Panc1 (cell line): ENCODE data around the gene MTHFD1L. TPM values are rescaled to one million over a fixed set of nuclear protein-coding genes. Genes with fewer than 3 reads are reported as not detected.

Experiments used
- ATAC-seq: fragments of 200-7000 bp; cut with Tn5 transposase; 2 replicates; pipeline ENCODE4 v1.9.1; 2020; ENCODE audit warnings: mild to moderate bottlenecking, moderate library complexity
- BruUV-seq: library from RNA; stranded (reverse); fragments of 400-500 nt; replicated peaks from 2 replicates; lab custom pipeline; 2021; lab: Mats Ljungman, UMichigan
- CTCF ChIA-PET: fragments of 300-600 bp; sonication (Branson Sonifier 250); formaldehyde crosslinking; loops from one replicate; lab custom pipeline; 2022; ENCODE audit warnings: antibody characterized with exemption; lab: Charles Lee
- POLR2A ChIA-PET: fragments of 300-600 bp; sonication (Branson Sonifier 250); formaldehyde crosslinking; loops from one replicate; lab custom pipeline; 2022; ENCODE audit warnings: antibody characterized with exemption; lab: Charles Lee
- DNase-seq: peaks from one replicate; pipeline ENCODE4 v3.0.0-alpha.2; 2010; ENCODE audit warnings: low read depth, low spot score
- H3K27ac ChIP-seq: 2 replicates; pipeline ENCODE4 v1.5.1; 2011; ENCODE audit warnings: mild to moderate bottlenecking, low read length, inconsistent platforms
- H3K27me3 ChIP-seq: fragments of 200-500 bp; sonication (Bioruptor generic); 2 replicates; pipeline ENCODE4 v1.6.0; 2014; ENCODE audit warnings: low read length, inconsistent platforms; ENCODE audit not compliant: control insufficient read depth, insufficient read depth
- H3K36me3 ChIP-seq: fragments of 200-500 bp; sonication (Bioruptor generic); 2 replicates; pipeline ENCODE4 v1.5.1; 2014; ENCODE audit warnings: inconsistent platforms, mild to moderate bottlenecking, low read length, moderate library complexity; ENCODE audit not compliant: control insufficient read depth, insufficient read depth
- H3K4me1 ChIP-seq: 2 replicates; pipeline ENCODE4 v1.5.1; 2011; ENCODE audit warnings: inconsistent platforms, mild to moderate bottlenecking, low read length, moderate library complexity; ENCODE audit not compliant: control insufficient read depth, insufficient read depth
- H3K4me3 ChIP-seq, 2 experiments: 2 replicates each; pipeline ENCODE4 v1.5.1; 2011 to 2012; ENCODE audit warnings: low read depth in 2 of 2, low read length in 2 of 2, mild to moderate bottlenecking in 2 of 2, inconsistent platforms in 1 of 2, moderate library complexity in 1 of 2
- H3K9me3 ChIP-seq: fragments of 200-500 bp; sonication (Bioruptor generic); 2 replicates; pipeline ENCODE4 v1.5.1; 2014; ENCODE audit warnings: low read depth, mild to moderate bottlenecking, inconsistent platforms, low read length, moderate library complexity; ENCODE audit not compliant: control insufficient read depth, insufficient read depth
- CTCF ChIP-seq: fragments of 450-650 bp; IDR thresholded peaks from 2 replicates; pipeline ENCODE4 v1.5.1; 2017; ENCODE audit warnings: mild to moderate bottlenecking
- POLR2AphosphoS5 ChIP-seq: IDR thresholded peaks from 2 replicates; pipeline ENCODE4 v1.6.1; 2012; ENCODE audit warnings: mild to moderate bottlenecking, low read depth, low read length, moderate library complexity
- SIN3A ChIP-seq: IDR thresholded peaks from 2 replicates; pipeline ENCODE4 v1.6.1; 2012; ENCODE audit warnings: low read depth, mild to moderate bottlenecking, low read length, moderate library complexity, borderline replicate concordance; ENCODE audit not compliant: insufficient read depth
- TCF7L2 ChIP-seq: IDR thresholded peaks from 2 replicates; pipeline ENCODE4 v1.6.1; 2011; ENCODE audit warnings: mild to moderate bottlenecking, low read depth, low read length, inconsistent platforms
- in situ Hi-C: cut with HindIII; loops from 2 replicates; pipeline ENCODE4 v1.10.0; 2016; ENCODE audit warnings: low sequenced_read_pairs, low pct_unique_long_range_greater_than_20kb
- intact Hi-C: fragments of 100-400 bp; cut with micrococcal nuclease; formaldehyde crosslinking; loops from one replicate; pipeline ENCODE4 v1.10.0; 2022; ENCODE audit not compliant: unreplicated experiment
- total RNA-seq: library from RNA; stranded (reverse); gene quantifications from one replicate; pipeline ENCODE4 v1.2.1, GENCODE V29; 2021; ENCODE audit not compliant: unreplicated experiment
- TF ChIP-seq, protein P1 (sequence below), 2 experiments: IDR thresholded peaks; 2 replicates each; pipeline ENCODE4 v1.6.1; 2011 to 2012; ENCODE audit warnings: low read depth in 2 of 2, control low read depth in 1 of 2, low read length in 1 of 2, mild to moderate bottlenecking in 1 of 2, moderate library complexity in 1 of 2; ENCODE audit not compliant: insufficient read depth in 1 of 2

The MTHFD1L gene
- total RNA-seq, 1 experiment from 2014 or later = 76.2 TPM

DNA sequence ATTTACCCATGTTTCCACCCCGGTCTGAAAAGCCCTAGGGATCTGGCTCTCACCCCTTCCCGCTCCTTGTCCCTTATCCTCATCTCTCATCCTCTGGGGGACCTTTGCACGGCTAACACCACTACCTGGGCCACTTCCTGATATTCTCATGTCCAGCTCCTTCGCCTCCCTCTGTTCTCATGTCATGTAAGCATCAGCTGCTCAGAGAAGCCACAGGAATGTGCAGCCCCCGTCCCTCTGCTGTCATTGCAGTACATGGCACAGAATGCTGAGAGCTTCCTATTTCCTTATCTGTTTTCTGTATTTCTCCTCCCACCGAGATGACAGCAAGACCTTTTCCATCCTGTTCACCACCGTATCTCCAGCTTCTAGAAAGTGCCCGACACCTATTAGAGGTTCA, 102.4 kb downstream of the MTHFD1L start:
- POLR2A ChIA-PET = no interaction called here
- H3K4me3 ChIP-seq = no peak overlapping the region
- no peak overlapping the region for H3K27ac ChIP-seq
- H3K9me3 ChIP-seq = no peaks in the 10 kb centered on the region
- H3K27me3 ChIP-seq = no peaks in the 10 kb centered on the region
- no peak for TF ChIP-seq SIN3A
- no peak for TF ChIP-seq CTCF
- no peak for TF ChIP-seq TCF7L2
- TF ChIP-seq, protein P1, sequence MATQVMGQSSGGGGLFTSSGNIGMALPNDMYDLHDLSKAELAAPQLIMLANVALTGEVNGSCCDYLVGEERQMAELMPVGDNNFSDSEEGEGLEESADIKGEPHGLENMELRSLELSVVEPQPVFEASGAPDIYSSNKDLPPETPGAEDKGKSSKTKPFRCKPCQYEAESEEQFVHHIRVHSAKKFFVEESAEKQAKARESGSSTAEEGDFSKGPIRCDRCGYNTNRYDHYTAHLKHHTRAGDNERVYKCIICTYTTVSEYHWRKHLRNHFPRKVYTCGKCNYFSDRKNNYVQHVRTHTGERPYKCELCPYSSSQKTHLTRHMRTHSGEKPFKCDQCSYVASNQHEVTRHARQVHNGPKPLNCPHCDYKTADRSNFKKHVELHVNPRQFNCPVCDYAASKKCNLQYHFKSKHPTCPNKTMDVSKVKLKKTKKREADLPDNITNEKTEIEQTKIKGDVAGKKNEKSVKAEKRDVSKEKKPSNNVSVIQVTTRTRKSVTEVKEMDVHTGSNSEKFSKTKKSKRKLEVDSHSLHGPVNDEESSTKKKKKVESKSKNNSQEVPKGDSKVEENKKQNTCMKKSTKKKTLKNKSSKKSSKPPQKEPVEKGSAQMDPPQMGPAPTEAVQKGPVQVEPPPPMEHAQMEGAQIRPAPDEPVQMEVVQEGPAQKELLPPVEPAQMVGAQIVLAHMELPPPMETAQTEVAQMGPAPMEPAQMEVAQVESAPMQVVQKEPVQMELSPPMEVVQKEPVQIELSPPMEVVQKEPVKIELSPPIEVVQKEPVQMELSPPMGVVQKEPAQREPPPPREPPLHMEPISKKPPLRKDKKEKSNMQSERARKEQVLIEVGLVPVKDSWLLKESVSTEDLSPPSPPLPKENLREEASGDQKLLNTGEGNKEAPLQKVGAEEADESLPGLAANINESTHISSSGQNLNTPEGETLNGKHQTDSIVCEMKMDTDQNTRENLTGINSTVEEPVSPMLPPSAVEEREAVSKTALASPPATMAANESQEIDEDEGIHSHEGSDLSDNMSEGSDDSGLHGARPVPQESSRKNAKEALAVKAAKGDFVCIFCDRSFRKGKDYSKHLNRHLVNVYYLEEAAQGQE (IDR thresholded peaks at IDR 0.05; ENCODE audit: insufficient read depth in 1 of 2, low read depth in 2 of 2, low read length in 1 of 2) = no peak
- no peak for TF ChIP-seq POLR2AphosphoS5
- ATAC-seq (no peak), DNase-seq (no peak)
- intact Hi-C loops = no loop called here
- H3K4me1 ChIP-seq = no peaks in the 10 kb centered on the region
- CTCF ChIA-PET = no interaction called here
- in situ Hi-C loops = no loop called here
- BruUV-seq = no TSS peak
- 0 out of 2 replicates have a peak, but pooled peaks cover 2% of the 10 kb centered on the region for H3K36me3 ChIP-seq

- no peak for ATAC-seq
- Histone ChIP-seq H3K9me3 (no peaks in the 10 kb centered on the region), H3K36me3 (0 out of 2 replicates have a peak, but pooled peaks cover 2% of the 10 kb centered on the region), H3K27me3 (no peaks in the 10 kb centered on the region), H3K4me3 (no peak overlapping the region), H3K4me1 (no peaks in the 10 kb centered on the region), H3K27ac (no peak overlapping the region)
- no TSS peak for BruUV-seq
- TF ChIP-seq, protein P1 (IDR thresholded peaks at IDR 0.05; ENCODE audit: insufficient read depth in 1 of 2, low read depth in 2 of 2, low read length in 1 of 2) = no peak
- TF ChIP-seq TCF7L2 (no peak), POLR2AphosphoS5 (no peak), CTCF (no peak), SIN3A (no peak)
- in situ Hi-C loops (no loop called here), intact Hi-C loops (no loop called here)
- CTCF ChIA-PET = no interaction called here
- POLR2A ChIA-PET = no interaction called here
- no peak for DNase-seq
These were observed 104.4 kb downstream of the MTHFD1L start for GRCh38 chr6:150969901-150970300.
